Measurements from ENCODE around the gene DRC7.

The DRC7 gene

DNA sequence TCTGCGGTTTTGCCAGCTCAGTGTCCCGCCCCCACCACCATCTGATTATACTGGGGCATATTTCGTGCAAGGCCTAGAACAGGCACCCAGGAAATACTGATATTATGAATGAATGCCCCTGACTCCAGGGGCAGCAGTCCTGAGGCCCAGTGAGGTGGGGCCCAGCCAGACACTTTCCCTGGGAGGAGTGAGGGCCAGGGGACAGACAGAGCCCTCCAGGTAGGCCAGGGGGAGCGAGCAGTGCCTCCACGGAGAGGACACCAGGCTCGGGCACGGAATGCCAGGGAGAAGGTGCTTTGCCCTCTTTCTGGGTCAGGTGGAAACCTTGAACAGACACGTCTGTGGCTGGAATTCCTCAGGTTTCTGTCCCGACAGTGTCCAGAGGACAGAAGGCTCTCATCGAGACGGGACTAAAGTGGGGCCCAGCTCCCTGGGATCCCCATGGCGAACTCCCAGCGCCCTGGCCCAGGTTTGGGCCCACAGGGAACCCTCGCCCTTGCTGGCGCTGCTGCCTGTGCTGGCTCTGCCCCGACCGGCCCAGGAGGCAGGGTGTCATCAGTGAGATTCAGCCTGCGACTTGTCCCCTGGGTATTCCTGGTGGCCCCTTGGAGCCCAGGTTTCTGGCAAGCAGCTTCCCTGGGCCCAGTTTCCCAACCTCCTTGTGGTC, 45.3 kb downstream of the DRC7 start:
- TF ChIP-seq, protein P1, sequence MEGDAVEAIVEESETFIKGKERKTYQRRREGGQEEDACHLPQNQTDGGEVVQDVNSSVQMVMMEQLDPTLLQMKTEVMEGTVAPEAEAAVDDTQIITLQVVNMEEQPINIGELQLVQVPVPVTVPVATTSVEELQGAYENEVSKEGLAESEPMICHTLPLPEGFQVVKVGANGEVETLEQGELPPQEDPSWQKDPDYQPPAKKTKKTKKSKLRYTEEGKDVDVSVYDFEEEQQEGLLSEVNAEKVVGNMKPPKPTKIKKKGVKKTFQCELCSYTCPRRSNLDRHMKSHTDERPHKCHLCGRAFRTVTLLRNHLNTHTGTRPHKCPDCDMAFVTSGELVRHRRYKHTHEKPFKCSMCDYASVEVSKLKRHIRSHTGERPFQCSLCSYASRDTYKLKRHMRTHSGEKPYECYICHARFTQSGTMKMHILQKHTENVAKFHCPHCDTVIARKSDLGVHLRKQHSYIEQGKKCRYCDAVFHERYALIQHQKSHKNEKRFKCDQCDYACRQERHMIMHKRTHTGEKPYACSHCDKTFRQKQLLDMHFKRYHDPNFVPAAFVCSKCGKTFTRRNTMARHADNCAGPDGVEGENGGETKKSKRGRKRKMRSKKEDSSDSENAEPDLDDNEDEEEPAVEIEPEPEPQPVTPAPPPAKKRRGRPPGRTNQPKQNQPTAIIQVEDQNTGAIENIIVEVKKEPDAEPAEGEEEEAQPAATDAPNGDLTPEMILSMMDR (IDR thresholded peaks at IDR 0.05; ENCODE audit: low read depth, low read length), result no peak
- Histone ChIP-seq H3K36me3 (peaks cover 19% of the 10 kb centered on the region), H3K4me3 (ENCODE audit: low read depth, low read length) (no peak overlapping the region), H3K27ac (peak overlapping the region; percentile 78), H3K27me3 (ENCODE audit: insufficient read depth, low read depth, severe bottlenecking) (no peaks in the 10 kb centered on the region), H3K9me3 (ENCODE audit: severe bottlenecking) (no peaks in the 10 kb centered on the region)
- no peak for DNase-seq

DNA sequence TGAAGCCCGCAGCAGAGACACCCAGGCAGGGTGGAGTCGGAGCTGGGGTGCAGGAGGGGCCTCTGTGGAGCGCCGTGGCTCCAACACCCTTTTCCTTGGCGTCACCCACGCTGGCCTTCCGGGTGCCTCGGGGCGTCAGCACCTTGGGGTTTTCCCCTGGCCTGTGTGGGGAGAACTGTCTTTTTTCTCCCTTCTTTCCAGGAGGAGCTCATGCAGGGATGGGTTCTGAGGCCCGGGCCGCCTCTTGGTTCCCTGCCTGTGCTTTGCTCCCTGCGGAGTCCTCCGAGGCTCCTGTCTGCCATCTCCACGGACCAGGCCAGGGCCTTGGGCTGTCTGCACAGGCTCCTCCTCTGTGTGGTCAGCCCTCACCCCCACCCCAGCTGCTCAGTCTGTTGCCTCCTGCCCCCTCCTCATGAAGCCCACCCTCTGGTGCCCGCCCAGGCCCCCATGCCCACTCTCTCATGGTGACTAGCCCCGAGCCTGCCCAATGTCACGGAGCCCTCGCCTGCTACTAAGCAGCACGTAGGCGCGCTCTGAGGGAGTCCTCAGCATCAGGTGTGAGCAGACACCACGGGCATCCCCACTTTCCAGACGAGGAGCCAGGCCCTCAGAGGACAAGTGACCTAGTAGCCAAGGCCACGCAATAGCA, 45.9 kb downstream of the DRC7 start:
- H3K36me3 ChIP-seq, result peaks cover 20% of the 10 kb centered on the region

DNA sequence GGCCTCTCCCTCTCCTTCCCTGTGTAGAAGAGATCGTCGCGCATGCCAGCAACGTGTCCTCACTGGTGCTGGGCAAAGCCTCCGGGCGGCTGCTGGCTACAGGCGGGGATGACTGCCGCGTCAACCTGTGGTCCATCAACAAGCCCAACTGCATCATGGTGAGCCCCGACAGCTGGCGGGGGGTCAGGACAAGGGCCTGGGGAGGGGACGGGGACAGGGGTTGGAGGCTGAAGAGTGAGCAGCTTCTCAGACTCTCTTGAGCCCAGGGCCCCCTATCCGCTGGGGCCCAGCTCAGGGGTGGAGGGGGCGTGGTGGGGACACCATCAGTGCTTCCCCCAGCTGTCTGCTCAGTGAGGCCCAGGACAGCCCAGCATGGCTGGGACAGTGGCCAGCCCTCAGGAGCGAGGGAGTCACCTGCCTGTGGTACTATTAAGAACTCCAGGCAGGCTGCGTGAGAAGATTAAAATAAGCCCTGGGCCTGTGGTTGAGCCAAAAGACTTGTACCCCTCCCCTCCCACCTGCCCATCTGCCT, 47.1 kb downstream of the DRC7 start:
- peak; percentile 86 for DNase-seq

More for the DNA sequence above, 45.9 kb downstream of the DRC7 start:
- TF ChIP-seq, protein P1 (IDR thresholded peaks at IDR 0.05; ENCODE audit: low read depth, low read length), result no peak
- H3K27me3 ChIP-seq (ENCODE audit: insufficient read depth, low read depth, severe bottlenecking), result no peaks in the 10 kb centered on the region
- DNase-seq, result no peak
- no peak overlapping the region for H3K4me3 ChIP-seq (ENCODE audit: low read depth, low read length)
- H3K27ac ChIP-seq, result peak overlapping the region; percentile 78
- H3K9me3 ChIP-seq (ENCODE audit: severe bottlenecking), result no peaks in the 10 kb centered on the region

DNA sequence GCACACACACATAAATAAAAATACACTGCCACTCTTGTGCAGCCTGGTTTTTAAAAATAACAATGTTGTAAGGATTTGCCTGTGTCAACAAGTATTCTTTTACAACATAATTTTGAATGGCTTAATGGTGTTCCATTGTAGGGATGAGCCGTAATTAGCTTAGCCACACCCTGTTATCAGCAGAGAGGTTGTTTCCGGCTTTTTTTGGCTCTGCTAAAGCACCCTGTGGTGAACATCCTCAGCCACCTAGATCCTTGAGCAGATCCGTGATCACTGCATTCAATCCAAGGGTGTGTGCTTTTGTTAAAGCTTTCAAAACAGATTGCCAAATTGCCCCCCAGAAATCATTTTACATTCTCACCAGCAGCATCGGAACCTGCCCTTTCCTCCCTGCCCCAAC, 47.9 kb downstream of the DRC7 start:
- Histone ChIP-seq H3K4me3 (ENCODE audit: low read depth, low read length) (no peak overlapping the region), H3K27me3 (ENCODE audit: insufficient read depth, low read depth, severe bottlenecking) (no peaks in the 10 kb centered on the region), H3K9me3 (ENCODE audit: severe bottlenecking) (no peaks in the 10 kb centered on the region), H3K36me3 (peaks cover 18% of the 10 kb centered on the region), H3K27ac (peak overlapping the region; percentile 4)
- DNase-seq, result no peak
- TF ChIP-seq, protein P1 (IDR thresholded peaks at IDR 0.05; ENCODE audit: low read depth, low read length), result no peak

More for the DNA sequence above, 47.1 kb downstream of the DRC7 start:
- H3K27me3 ChIP-seq (ENCODE audit: insufficient read depth, low read depth, severe bottlenecking), result no peaks in the 10 kb centered on the region
- peak overlapping the region; percentile 78 for H3K27ac ChIP-seq
- H3K36me3 ChIP-seq, result peaks cover 20% of the 10 kb centered on the region
- H3K9me3 ChIP-seq (ENCODE audit: severe bottlenecking), result no peaks in the 10 kb centered on the region
- TF ChIP-seq, protein P1 (IDR thresholded peaks at IDR 0.05; ENCODE audit: low read depth, low read length), result no peak
- no peak overlapping the region for H3K4me3 ChIP-seq (ENCODE audit: low read depth, low read length)

DNA sequence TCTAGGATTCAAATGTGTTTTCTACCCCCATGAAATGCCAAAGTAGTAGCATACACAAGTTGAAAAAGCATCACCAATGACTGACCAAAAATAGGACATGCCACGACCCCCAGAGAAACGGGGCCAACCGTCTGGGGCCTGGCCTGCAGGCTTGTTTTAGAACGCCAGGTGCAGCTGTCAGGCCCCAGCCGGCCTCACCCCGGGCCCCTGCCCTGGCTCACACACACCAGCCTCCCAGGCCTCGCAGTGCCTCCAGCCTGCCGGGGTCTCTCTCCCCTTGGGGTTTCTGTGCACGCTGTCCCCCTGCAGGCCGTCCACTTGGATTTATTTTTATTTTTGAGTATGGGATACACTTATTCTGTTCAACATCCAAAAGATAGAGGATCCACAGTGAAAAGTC, 48.9 kb downstream of the DRC7 start:
- TF ChIP-seq, protein P1 (IDR thresholded peaks at IDR 0.05; ENCODE audit: low read depth, low read length), result no peak
- Histone ChIP-seq H3K27ac (peak overlapping the region; percentile 4), H3K36me3 (peaks cover 18% of the 10 kb centered on the region), H3K4me3 (ENCODE audit: low read depth, low read length) (no peak overlapping the region), H3K27me3 (ENCODE audit: insufficient read depth, low read depth, severe bottlenecking) (no peaks in the 10 kb centered on the region), H3K9me3 (ENCODE audit: severe bottlenecking) (no peaks in the 10 kb centered on the region)
- no peak for DNase-seq

Data from WERI-Rb-1 (cell line).